GM18505 (cell line): ENCODE results near the gene TEX22.

Source experiments
- ATAC-seq: cut with Tn5 transposase; IDR thresholded peaks from one replicate; pipeline ENCODE4 v1.9.1; 2021; ENCODE audit not compliant: unreplicated experiment
- POLR2A ChIP-seq: IDR thresholded peaks from 4 replicates; pipeline ENCODE4 v1.6.1; 2011; ENCODE audit warnings: borderline replicate concordance; ENCODE audit not compliant: insufficient read depth, insufficient read length; ENCODE audit errors: extremely low read depth

Gene TEX22, protein sequence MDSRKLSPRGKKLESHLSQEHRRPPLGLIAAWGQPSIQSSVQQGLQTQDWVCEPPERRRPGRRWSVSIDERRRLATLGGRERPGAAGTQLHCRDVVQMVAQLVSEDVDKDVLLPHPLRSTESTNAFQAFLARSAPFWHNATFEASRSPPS

DNA sequence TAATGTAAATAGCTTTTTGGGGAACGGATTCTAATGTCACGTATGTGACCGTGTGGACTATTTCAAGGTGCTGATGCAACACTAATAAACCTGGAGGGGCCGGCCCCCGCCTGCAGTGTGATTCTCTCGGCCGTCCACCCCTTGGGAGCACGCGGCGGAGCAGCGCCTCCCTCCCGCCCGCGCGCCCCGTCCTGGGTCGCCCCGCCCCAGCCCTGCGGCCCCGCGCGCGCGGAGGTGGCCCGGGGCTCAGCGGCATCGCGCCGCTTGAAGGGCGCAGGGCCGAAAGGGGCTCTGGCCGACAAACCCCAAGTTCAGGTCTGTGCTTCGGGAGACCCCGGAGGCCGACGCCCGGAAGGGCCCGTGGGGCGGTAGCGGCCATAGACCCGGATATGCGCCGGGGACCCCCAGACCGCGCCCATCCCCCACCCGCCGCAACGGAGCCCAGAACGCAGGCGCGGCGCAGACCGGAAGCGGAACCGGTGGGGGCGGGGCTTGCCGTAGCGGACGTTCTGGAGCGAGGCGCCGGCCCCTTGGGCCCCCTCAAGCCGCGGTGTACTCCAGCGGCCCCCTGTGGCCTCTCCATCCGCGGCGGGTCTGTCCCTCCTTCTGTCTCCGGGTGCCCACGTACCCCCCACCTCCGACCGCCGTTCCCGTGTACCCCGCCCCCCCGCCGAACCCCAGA lies at the start of gene TEX22:
Gene TEX22 (plus strand): TSS at position 495 of the 682 bp plus-strand sequence. CDS start 803 bp downstream, outside the sequence.
- peak; percentile 89 for TF ChIP-seq POLR2A
- ATAC-seq, result peak; percentile 80

DNA sequence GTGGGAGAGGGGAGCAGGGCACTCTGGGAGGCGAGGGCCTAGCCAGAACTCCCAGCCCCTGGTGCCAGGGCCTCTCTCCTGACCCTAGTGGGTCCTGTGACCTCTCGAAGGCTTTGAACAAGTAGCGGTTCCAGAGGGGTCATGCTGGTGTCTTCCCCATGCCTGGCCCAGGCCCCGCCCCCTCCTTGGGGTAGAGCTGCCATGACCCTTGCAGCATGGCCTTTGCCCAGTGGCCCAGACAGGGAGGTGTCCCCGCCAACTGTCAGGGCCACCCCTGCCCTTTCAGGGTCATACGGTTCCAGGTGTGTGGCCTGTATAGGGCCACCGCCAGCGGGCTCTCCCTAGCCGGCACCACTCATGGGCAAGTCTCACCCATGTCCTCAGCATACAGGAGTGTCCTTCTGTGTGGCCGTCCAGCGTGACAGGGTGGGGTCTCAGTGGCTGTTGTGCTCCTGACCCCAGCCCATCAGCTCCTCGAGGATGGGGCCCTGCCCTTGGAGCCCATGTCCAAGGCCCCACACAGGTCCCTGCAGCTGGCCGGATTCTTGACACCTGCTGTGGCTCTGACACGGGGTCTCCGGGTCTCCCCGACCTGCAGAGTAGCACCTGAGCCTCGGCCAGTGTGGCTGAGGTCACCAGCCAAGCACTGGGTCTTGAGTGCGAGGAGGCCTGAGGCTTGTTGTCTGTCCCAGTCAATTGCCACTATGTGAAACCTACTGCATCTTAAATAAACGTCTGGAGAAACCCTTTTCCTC lies 49.2 kb upstream of the TEX22 start:
- no peak for TF ChIP-seq POLR2A
- no peak for ATAC-seq

DNA sequence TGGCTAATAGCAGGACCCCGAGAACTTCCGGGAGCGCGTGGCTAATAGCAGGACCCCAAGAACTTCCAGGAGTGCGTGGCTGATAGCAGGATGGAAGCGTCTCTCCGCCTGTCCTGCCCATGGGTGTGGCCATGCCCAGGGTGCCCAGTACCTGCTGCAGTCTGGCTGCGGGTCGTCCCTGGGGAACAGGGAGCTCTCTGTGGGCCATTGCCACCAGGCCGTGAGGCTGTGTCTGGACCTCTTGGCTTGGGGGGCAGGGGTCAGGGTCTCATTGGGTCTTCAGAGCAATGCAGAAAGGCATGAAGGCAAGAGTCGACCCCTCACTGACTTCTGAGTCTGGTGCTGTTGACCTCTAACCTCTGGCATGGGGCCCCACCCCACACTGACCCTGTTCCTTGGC lies 48.3 kb upstream of the TEX22 start:
- no peak for TF ChIP-seq POLR2A
- no peak for ATAC-seq

DNA sequence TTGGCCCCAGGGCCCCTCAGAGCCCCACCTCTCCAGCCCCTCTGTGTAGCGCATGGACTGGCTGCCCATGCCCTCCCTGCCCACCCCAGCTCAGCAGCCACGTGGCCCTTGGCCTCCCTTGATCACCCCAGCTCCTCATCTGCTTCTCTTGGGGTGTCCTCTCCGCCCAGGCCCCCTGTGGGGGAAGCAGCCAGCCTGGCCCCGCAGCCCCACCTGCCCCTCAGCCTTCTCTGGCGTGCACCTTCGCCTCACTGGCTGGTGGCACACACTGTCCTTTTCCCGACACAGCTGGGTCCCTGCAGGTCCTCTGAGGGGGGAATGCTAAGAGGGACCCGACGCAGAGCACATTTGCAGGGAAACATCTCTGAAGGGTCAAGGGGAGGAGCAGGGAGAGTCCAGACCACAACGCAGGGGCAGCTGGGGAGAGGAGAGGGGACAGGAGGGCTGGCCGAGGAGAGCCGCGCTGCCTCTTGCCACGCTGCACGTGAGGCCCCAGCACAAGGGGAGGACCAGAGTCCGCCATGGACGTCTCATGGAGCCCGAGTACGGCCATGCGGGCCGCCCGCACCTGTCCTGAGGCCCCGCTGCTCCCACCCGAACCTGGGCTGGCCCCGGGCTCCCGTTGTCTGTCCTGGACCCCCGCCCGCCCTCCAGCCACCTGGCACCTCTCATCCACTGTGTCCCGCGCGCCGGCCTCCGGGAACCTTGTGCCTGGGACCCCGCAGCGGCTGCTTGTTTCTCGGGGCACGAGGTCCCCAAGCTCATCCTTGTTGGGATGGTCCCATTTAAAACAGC lies 47.7 kb upstream of the TEX22 start:
- no peak for ATAC-seq
- TF ChIP-seq POLR2A, result no peak

DNA sequence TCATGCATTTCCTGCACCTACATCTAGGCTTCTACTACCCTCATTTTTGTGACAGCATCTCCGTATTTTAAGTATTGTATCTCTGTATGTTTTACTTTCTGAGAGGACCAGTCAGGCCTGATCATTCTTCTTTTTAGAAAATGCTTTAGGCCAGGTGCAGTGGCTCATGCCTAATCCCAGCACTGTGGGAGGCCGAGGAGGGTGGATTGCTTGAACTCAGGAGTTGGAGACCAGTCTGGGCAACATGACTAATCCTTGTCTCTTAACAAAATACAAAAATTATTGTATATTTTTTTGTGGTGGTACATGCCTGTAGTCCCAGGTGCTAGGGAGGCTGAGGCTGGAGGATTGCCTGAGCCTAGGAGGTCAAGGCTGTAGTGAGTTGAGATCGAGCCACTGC lies 46.9 kb upstream of the TEX22 start:
- TF ChIP-seq POLR2A, result no peak
- ATAC-seq, result no peak

DNA sequence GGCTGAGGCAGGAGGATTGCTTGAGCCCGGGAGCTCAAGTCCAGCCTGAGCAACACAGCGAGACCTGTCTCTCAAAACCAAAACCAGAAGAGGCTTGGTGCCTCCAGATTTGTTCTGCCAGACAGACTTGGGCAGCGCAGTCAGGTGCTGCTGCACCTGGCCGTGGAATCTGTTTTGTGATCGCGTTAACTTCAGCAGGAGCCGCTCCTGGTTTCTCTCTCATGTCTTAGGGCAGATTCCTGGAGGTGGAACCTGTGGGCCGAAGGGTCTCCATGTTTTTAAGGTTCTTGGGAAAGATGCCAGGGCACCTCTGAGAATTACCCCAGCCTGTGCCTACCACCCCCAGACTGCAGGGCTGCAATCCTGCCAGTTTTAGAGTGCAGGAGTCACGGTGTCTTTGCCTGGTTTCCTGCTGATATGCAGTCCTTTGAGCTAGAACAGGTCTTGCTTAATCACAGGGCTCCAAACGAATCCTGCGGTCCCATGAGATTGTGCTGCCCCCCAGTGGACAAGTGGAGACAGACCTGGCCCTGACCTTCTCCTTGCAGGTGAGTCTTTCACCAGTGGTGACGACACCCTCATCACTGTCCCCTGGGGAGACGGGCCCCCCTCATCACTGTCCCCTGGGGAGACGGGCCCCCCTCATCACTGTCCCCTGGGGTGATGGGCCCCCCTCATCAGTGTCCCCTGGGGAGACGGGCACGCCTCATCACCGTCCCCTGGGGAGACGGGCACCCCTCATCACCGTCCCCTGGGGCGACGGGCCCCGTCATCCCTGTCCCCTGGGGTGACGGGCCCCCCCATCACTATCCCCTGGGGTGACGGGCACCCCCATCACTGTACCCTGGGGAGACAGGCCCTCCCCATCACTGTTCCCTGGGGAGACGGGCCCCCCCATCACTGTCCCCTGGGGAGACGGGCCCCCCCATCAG lies 46.2 kb upstream of the TEX22 start:
- no peak for ATAC-seq
- no peak for TF ChIP-seq POLR2A

DNA sequence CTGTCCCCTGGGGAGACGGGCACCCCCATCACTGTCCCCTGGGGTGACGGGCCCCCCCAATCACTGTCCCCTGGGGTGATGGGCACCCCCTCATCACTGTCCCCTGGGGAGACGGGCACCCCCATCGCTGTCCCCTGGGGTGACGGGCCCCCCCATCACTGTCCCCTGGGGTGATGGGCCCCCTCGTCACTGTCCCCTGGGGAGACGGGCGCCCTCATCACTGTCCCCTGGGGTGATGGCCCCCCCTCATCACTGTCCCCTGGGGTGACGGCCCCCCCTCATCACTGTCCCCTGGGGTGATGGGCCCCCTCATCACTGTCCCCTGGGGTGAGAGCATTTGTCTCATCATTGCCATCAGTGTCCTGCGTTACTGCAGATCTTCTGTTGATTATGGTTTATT lies 45.2 kb upstream of the TEX22 start:
- TF ChIP-seq POLR2A, result no peak
- no peak for ATAC-seq

DNA sequence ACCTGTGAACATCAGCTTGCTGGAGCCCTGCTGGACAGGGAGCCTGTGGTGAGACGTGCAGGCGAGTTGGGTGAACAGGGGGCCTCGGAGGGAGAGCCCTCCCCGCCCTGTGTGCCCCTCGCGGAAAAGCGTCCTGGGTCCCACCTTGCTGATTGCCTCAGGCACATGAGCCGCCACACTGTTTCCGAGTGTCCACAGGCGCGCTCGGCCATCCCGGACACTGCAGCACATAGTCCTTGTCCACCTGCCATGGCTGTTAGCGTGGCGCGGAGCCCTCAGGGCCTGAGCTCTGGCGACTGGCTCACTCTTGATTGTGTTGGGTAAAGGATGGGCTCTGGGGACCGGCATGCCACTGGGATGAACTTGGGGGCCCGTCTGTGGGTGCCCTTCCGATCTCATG lies 43.8 kb upstream of the TEX22 start:
- no peak for ATAC-seq
- TF ChIP-seq POLR2A, result no peak

DNA sequence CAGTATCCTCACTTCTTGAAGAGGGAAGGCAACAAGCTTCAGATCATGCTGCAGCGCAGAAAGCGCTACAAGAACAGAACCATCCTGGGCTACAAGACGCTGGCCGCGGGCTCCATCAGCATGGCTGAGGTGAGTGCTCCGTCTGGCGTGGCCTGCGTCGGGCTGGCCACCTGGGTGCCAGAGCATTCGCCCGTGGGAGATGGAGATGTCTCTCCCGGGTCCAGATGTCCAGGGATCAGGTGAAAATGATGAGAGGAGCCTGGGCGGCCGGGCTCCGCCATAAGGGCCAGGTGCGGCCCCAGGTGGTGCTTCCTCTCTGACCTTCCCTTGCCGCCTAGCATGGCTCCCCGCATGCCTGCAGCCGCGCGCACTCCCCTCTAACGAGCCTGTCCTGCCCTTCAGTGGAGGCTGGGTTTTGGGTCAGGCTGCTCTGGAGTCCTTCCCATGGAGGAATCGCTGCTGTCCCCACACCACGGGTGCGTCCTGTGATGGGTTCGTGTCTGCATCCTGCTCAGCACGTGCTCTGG lies 43.2 kb upstream of the TEX22 start:
- no peak for ATAC-seq
- no peak for TF ChIP-seq POLR2A

DNA sequence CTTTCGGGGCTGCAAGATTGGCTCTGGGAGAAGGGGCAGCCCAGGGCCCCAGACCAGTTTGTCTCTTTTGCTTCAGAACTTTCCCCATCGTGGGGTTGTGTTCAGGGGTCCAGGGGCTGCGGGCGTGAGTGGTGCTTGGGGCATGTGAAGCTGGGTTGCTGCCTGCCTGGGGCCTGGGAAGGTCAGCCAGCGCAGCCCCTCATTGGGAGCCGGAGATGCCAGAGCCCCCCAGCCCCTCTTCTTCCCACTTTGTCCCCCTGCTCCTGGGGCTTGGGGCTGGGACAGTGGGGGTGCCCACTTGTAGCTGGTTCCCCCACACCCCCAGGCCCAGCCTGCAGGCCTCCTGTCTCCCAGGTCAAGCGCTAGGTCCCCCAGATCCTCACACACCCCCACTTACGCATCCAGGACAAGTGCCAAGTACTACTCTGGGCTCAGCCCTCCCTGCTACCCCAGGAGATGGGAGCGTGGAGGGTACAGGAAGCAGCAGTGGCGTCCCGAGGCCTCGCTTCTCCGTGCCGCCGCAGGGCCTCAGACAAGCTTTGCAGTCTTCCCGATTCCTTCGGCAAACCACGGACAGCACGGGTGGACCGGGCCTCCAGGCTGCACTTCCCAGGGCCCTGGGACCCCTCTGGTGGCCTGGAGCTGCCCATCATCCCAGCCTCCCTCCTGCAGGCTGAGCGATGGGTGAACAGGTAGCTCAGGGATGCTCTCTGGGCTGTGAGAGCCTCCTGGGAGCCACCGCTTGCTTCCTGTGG lies 42.3 kb upstream of the TEX22 start:
- no peak for TF ChIP-seq POLR2A
- ATAC-seq, result no peak

DNA sequence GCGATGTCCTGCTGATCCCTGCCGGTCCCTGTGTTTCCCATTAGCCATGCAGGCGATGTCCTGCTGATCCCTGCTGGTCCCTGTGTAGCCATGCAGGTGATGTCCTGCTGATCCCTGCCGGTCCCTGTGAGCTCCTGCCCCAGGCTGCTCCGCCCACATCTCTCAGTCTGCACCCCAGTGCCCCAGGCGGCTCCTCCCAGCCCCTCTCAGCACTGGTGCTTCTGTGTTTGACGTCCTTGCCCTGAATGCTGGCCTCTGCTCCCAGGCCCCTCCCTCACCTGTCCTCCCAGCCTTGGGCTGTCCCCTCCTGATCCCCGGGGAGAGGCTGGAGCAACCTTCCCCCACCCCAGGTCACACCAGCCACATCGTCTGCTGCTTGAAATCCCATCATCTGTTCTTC lies 41.4 kb upstream of the TEX22 start:
- ATAC-seq, result no peak
- no peak for TF ChIP-seq POLR2A
